Fibroblast of villous mesenchyme (primary cell): ENCODE data around the gene KISS1R. TPM values are rescaled to one million over a fixed set of nuclear protein-coding genes. Genes with fewer than 3 reads are reported as not detected.
A peak's percentile ranks its signal among the peaks of the same experiment; 100 is the strongest.

Source experiments
- DNase-seq: peaks from one replicate; pipeline ENCODE4 v3.0.0-alpha.2; 2010; ENCODE audit warnings: low read depth
- H3K4me3 ChIP-seq: 2 replicates; pipeline ENCODE4 v1.5.1; 2011; ENCODE audit warnings: low read depth, mild to moderate bottlenecking, low read length
- CTCF ChIP-seq: IDR thresholded peaks from 2 replicates; pipeline ENCODE4 v1.5.1; 2012; ENCODE audit warnings: low read depth, mild to moderate bottlenecking, low read length; ENCODE audit not compliant: insufficient read depth
- small RNA-seq: library from RNA; depleted of rRNA; stranded (forward); fragments of <200 nt; gene quantifications from one replicate; pipeline ENCODE3, GENCODE V24; 2012
- total RNA-seq: library from RNA; depleted of rRNA; stranded (reverse); fragments of >200 nt; gene quantifications from 2 replicates; pipeline ENCODE4 v1.2.3, GENCODE V29; 2012

KISS1R gene
- total RNA-seq, 1 donor = not detected

DNA sequence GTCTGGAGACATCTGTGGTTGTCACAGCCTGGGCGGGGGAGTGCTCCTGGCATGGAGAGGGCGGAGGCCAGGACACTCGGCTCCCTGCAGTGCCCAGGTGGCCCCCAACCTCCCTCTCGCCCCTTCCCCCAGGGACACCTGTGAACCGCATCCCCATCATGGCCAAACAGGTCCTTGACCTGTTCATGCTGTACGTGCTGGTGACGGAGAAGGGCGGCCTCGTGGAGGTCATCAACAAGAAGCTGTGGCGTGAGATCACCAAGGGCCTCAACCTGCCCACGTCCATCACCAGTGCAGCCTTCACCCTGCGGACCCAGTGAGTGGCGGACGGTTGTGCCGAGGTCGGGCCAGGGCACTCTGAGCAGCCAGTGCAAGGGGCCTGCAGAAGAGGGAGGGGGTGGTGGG, 47.0 kb downstream of the KISS1R start:
- DNase-seq = no peak
- no peak overlapping the region for H3K4me3 ChIP-seq
- TF ChIP-seq CTCF = no peak

DNA sequence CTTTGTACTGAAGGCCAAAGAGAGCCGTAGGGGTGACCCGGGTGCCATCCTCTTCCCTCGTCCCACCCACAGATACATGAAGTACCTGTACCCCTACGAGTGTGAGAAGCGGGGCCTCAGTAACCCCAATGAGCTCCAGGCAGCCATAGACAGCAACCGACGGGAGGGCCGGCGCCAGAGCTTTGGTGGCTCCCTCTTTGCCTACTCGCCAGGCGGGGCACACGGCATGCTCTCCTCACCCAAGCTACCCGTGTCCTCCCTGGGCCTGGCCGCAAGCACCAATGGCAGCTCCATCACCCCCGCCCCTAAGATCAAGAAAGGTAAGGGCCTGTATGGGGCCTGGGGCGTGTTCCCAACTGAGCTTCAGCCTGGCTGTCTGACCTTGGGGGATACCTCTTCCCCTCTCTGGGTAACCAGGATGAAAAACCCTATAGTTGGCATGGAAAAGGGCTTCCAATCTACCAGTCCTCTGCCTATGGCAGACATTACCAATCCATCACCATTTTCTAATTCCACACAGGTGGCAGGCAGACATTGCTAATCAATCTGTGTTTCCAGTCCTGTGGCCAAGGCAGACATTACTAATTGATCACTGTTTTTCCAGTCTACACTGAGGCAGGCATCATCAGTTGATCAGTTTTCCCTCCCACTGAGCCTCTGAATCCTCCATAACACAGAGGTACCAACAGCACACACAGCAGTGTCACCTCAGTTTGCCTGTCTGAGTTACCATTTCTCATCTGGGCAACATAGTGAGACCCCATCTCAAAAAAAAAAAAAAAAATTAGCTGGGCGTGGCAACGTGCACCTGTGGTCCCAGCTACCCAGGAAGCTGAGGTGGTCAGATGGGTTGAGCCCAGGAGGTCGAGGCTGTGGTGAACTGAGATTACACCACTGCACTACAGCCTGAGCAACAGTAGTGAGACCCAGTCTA, 47.9 kb downstream of the KISS1R start:
- H3K4me3 ChIP-seq = no peak overlapping the region
- no peak for DNase-seq
- no peak for TF ChIP-seq CTCF

DNA sequence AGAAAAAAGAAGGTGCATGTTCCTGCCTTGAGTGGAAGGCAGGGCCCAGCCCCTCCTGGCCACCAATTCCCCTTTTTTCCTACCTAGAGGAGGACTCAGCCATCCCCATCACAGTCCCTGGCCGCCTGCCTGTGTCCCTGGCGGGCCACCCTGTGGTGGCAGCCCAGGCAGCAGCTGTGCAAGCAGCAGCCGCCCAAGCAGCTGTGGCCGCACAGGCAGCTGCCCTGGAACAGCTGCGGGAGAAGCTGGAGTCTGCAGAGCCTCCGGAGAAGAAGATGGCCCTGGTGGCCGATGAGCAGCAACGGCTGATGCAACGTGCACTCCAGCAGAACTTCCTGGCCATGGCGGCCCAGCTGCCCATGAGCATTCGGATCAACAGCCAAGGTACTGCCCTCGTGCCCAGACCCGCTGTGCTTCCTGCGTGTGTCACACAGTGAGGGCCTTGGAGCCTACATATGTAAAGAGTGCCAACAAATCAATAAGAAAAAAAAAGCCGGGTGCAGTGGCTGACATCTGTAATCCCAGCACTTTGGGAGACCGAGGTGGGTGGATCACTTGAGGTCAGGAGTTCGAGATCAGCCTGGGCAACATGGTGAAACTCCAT, 49.5 kb downstream of the KISS1R start:
- TF ChIP-seq CTCF = no peak
- no peak for DNase-seq
- H3K4me3 ChIP-seq = no peak overlapping the region

Small RNAs within 50 kb of the gene (small RNA-seq; reads per million reads assigned to genes)
- gene RNU6-9 = 5.8 reads per million, percentile 84 among the genes with 10 or more reads in this experiment

Other genes starting within 250 kb of the KISS1R start
- gene FSTL3, start 240.9 kb upstream of the KISS1R start, total RNA-seq = 49.2 and 83.1 TPM in 2 replicates
- not detected in 2 replicates for gene PRSS57, start 221.9 kb upstream of the KISS1R start, total RNA-seq
- 0.32 and 1.7 TPM in 2 replicates for gene PALM, start 208.4 kb upstream of the KISS1R start, total RNA-seq
- gene MISP, start 166.2 kb upstream of the KISS1R start, total RNA-seq = under 0.01 and 0.43 TPM in 2 replicates
- gene PTBP1, start 119.9 kb upstream of the KISS1R start, total RNA-seq = 117 and 129 TPM in 2 replicates
- under 0.01 and 0.86 TPM in 2 replicates for gene PLPPR3, start 95.4 kb upstream of the KISS1R start, total RNA-seq
- not detected in 2 replicates for gene AZU1, start 89.5 kb upstream of the KISS1R start, total RNA-seq
- not detected in 2 replicates for gene PRTN3, start 76.3 kb upstream of the KISS1R start, total RNA-seq
- not detected in 2 replicates for gene ELANE, start 65.0 kb upstream of the KISS1R start, total RNA-seq
- 3.9 TPM in 2 replicates for gene CFD, start 57.7 kb upstream of the KISS1R start, total RNA-seq
- 26.8 and 30.0 TPM in 2 replicates for gene MED16, start 24.1 kb upstream of the KISS1R start, total RNA-seq
- not detected in 2 replicates for gene RNU6-9, start 23.8 kb upstream of the KISS1R start, total RNA-seq
- 26.3 and 31.6 TPM in 2 replicates for gene R3HDM4, start 4.1 kb upstream of the KISS1R start, total RNA-seq
- gene ARID3A, start 8.7 kb downstream of the KISS1R start, total RNA-seq = 39.3 and 45.8 TPM in 2 replicates
- gene WDR18, start 67.0 kb downstream of the KISS1R start, total RNA-seq = 49.7 and 77.3 TPM in 2 replicates
- gene GRIN3B, start 83.1 kb downstream of the KISS1R start, total RNA-seq = under 0.01 TPM in 2 replicates
- 79.2 and 84.6 TPM in 2 replicates for gene TMEM259, start 103.8 kb downstream of the KISS1R start, total RNA-seq
- gene RNU6-2, start 104.2 kb downstream of the KISS1R start, total RNA-seq = not detected in 2 replicates
- 508 and 544 TPM in 2 replicates for gene CNN2, start 109.3 kb downstream of the KISS1R start, total RNA-seq
- 11.2 and 13.9 TPM in 2 replicates for gene ABCA7, start 122.8 kb downstream of the KISS1R start, total RNA-seq
- gene ARHGAP45, start 149.8 kb downstream of the KISS1R start, total RNA-seq = 0.43 and 0.97 TPM in 2 replicates
- 69.5 and 71.2 TPM in 2 replicates for gene POLR2E, start 178.0 kb downstream of the KISS1R start, total RNA-seq
- 254 and 337 TPM in 2 replicates for gene GPX4, start 186.7 kb downstream of the KISS1R start, total RNA-seq